Measurements from ENCODE around the gene SOX6. TPM values are rescaled to one million over a fixed set of nuclear protein-coding genes. Genes with fewer than 3 reads are reported as not detected.

Gene SOX6
- total and polyA plus RNA-seq, 2 donors (not counting 3 experiments of a cell fraction or from before 2014, with no cell fraction given): 0.14 to 3.7 TPM

GRCh38 chr11:16171882-16172281 lies 184.5 kb downstream of the SOX6 start:
- no peak for TF ChIP-seq POLR2AphosphoS5 (IDR thresholded peaks at IDR 0.05; ENCODE audit: insufficient read depth, low read depth, low read length)
- no peak for TF ChIP-seq MYC (IDR thresholded peaks at IDR 0.05; ENCODE audit: low read depth, low read length)
- Histone ChIP-seq H3K4me2 (ENCODE audit: insufficient read depth, low read length) (no peak overlapping the region), H3K4me1 (ENCODE audit: control insufficient read depth, extremely low read depth, insufficient read depth, low read length) (no peaks in the 10 kb centered on the region), H4K20me1 (replicated peaks; ENCODE audit: control insufficient read depth, extremely low read depth, insufficient read depth, low read length) (no peaks in the 10 kb centered on the region), H3K9ac (replicated peaks; ENCODE audit: extremely low read depth, insufficient read depth, low read length) (no peak overlapping the region), H3K79me2 (ENCODE audit: control insufficient read depth, insufficient read depth, low read length) (no peaks in the 10 kb centered on the region), H2AFZ (ENCODE audit: low read depth, low read length) (no peak overlapping the region), H3K27ac (ENCODE audit: insufficient read depth, low read depth, low read length) (no peak overlapping the region), H3K36me3 (ENCODE audit: control insufficient read depth in 2 of 2, extremely low read depth in 1 of 2, insufficient read depth in 2 of 2, low read length in 2 of 2) (no peaks in the 10 kb centered on the region), H3K9me1 (replicated peaks; ENCODE audit: control insufficient read depth, extremely low read depth, insufficient read depth, low read length) (no peaks in the 10 kb centered on the region), H3K4me3 (replicated peaks in 1 of 3; ENCODE audit: insufficient read depth in 1 of 3, low read depth in 1 of 3, low read length in 3 of 3) (no peak overlapping the region), H3K9me3 (replicated peaks; ENCODE audit: control insufficient read depth, insufficient read depth, low read length) (no peaks in the 10 kb centered on the region), H3K27me3 (ENCODE audit: control insufficient read depth in 2 of 2, insufficient read depth in 2 of 2, low read length in 2 of 2) (no peaks in the 10 kb centered on the region)
- intact Hi-C loops (cut with micrococcal nuclease) (no loop called here), dilution Hi-C loops (cut with MboI; ENCODE audit: extremely low pct_ligation_motif_present, low sequenced_read_pairs) (no loop called here)
- no TSS peak for BruUV-seq (replicated peaks)
- DNase-seq (ENCODE audit: low read depth, low spot score): no peak
- CTCF ChIA-PET: no interaction called here
- POLR2A ChIA-PET: no interaction called here
- no peak for FAIRE-seq

DNA sequence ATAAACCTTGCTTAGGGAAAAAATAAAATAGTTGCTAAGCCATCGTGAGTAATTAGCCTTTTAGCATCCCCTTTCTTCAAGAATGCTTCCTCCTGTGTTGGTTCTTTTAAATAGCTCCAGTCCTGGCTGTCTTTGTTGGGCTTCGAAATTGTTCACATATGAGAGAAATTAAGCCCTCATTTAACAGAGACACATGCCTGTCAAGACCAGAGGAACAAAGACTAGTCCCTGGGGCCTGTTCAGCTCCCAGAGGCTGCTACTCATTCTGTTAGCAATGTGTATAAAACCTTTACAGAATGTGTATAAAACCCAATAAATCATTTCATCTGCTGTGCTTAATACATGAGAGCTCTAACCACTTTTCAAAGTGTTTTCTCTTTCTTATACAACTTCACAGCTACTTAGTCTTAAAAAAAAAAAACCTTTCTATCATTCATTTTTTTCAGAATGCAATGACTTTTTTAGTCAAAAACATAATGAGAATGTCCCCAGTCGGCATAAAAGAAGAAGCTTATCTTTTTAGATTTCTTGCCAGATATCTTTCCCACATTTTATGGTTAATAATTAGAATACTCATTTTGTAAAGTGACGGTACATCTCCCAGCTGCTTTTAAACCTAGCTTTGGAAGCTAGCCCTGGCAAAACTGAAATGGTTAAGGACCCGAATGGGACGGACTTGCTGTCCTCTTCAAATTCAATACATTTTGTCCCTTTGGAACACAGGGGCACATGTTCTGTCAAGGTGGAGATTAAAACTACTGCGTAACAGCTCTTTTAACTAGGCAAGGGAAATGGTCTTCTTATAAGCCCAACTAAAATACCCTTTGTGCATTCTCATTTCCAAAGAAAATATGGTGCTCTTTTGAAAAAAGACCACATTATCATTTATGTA lies 186.1 kb downstream of the SOX6 start:
- H3K27ac ChIP-seq (ENCODE audit: insufficient read depth, low read depth, low read length): no peak overlapping the region
- no peaks in the 10 kb centered on the region for H3K36me3 ChIP-seq (ENCODE audit: control insufficient read depth in 2 of 2, extremely low read depth in 1 of 2, insufficient read depth in 2 of 2, low read length in 2 of 2)
- no peak for TF ChIP-seq MYC (IDR thresholded peaks at IDR 0.05; ENCODE audit: low read depth, low read length)
- TF ChIP-seq GATA2 (IDR thresholded peaks at IDR 0.05; ENCODE audit: insufficient read depth, insufficient read length, low read depth, low read length): no peak
- TF ChIP-seq POLR2A (IDR thresholded peaks at IDR 0.05; ENCODE audit: low read depth, low read length): no peak
- TF ChIP-seq JUN (IDR thresholded peaks at IDR 0.05; ENCODE audit: borderline replicate concordance, insufficient read depth, insufficient read length, low read depth): no peak
- no peak for TF ChIP-seq EZH2 (IDR thresholded peaks at IDR 0.05; ENCODE audit: borderline replicate concordance, low read depth, low read length, severe bottlenecking)
- TF ChIP-seq FOS (IDR thresholded peaks at IDR 0.05; ENCODE audit: borderline replicate concordance, insufficient read depth, low read length): no peak
- TF ChIP-seq, protein P1, sequence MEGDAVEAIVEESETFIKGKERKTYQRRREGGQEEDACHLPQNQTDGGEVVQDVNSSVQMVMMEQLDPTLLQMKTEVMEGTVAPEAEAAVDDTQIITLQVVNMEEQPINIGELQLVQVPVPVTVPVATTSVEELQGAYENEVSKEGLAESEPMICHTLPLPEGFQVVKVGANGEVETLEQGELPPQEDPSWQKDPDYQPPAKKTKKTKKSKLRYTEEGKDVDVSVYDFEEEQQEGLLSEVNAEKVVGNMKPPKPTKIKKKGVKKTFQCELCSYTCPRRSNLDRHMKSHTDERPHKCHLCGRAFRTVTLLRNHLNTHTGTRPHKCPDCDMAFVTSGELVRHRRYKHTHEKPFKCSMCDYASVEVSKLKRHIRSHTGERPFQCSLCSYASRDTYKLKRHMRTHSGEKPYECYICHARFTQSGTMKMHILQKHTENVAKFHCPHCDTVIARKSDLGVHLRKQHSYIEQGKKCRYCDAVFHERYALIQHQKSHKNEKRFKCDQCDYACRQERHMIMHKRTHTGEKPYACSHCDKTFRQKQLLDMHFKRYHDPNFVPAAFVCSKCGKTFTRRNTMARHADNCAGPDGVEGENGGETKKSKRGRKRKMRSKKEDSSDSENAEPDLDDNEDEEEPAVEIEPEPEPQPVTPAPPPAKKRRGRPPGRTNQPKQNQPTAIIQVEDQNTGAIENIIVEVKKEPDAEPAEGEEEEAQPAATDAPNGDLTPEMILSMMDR (IDR thresholded peaks at IDR 0.05; ENCODE audit: extremely low read depth in 1 of 2, insufficient read depth in 1 of 2, low read depth in 1 of 2, low read length in 2 of 2): no peak
- TF ChIP-seq, protein P2, sequence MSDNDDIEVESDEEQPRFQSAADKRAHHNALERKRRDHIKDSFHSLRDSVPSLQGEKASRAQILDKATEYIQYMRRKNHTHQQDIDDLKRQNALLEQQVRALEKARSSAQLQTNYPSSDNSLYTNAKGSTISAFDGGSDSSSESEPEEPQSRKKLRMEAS (IDR thresholded peaks at IDR 0.05; ENCODE audit: insufficient read depth, insufficient read length): no peak
- TF ChIP-seq POLR2AphosphoS5 (IDR thresholded peaks at IDR 0.05; ENCODE audit: insufficient read depth, low read depth, low read length): no peak
- CTCF ChIA-PET: interaction anchor here (1.1 to 1.2 kb wide), 2 partner anchors 15 to 67 kb away, joined by 3 to 4 read pairs; no protein-coding TSS in a partner anchor
- no TSS peak for BruUV-seq (replicated peaks)
- no peak for FAIRE-seq
- POLR2A ChIA-PET: no interaction called here
- no peaks in the 10 kb centered on the region for H3K27me3 ChIP-seq (ENCODE audit: control insufficient read depth in 2 of 2, insufficient read depth in 2 of 2, low read length in 2 of 2)
- DNase-seq (ENCODE audit: low read depth, low spot score): no peak
- no peak overlapping the region for H2AFZ ChIP-seq (ENCODE audit: low read depth, low read length)
- no peaks in the 10 kb centered on the region for H3K4me1 ChIP-seq (ENCODE audit: control insufficient read depth, extremely low read depth, insufficient read depth, low read length)
- no peaks in the 10 kb centered on the region for H3K79me2 ChIP-seq (ENCODE audit: control insufficient read depth, insufficient read depth, low read length)
- no peak overlapping the region for H3K4me2 ChIP-seq (ENCODE audit: insufficient read depth, low read length)
- no peaks in the 10 kb centered on the region for H4K20me1 ChIP-seq (replicated peaks; ENCODE audit: control insufficient read depth, extremely low read depth, insufficient read depth, low read length)
- no peak overlapping the region for H3K9ac ChIP-seq (replicated peaks; ENCODE audit: extremely low read depth, insufficient read depth, low read length)
- no peaks in the 10 kb centered on the region for H3K9me3 ChIP-seq (replicated peaks; ENCODE audit: control insufficient read depth, insufficient read depth, low read length)
- dilution Hi-C loops (cut with MboI; ENCODE audit: extremely low pct_ligation_motif_present, low sequenced_read_pairs): no loop called here
- intact Hi-C loops (cut with micrococcal nuclease): no loop called here
- no peaks in the 10 kb centered on the region for H3K9me1 ChIP-seq (replicated peaks; ENCODE audit: control insufficient read depth, extremely low read depth, insufficient read depth, low read length)
- no peak overlapping the region for H3K4me3 ChIP-seq (replicated peaks in 1 of 3; ENCODE audit: insufficient read depth in 1 of 3, low read depth in 1 of 3, low read length in 3 of 3)
